Mesodermal cell (in vitro differentiated cells): ENCODE measurements around the gene EXT2.

Experiments
- H3K27ac ChIP-seq: 2 replicates; pipeline ENCODE4 v1.7.0; 2013; ENCODE audit warnings: mild to moderate bottlenecking, low read depth, low read length, moderate library complexity; ENCODE audit not compliant: severe bottlenecking
- H3K36me3 ChIP-seq: 2 replicates; pipeline ENCODE4 v1.7.1; 2013; ENCODE audit warnings: mild to moderate bottlenecking, low read length, moderate library complexity; ENCODE audit not compliant: control insufficient read depth, insufficient read depth
- H3K4me1 ChIP-seq: one replicate; pipeline ENCODE4 v1.7.1; 2013; ENCODE audit warnings: mild to moderate bottlenecking, low read length; ENCODE audit not compliant: insufficient read depth, control insufficient read depth, poor library complexity, severe bottlenecking
- H3K4me3 ChIP-seq: 2 replicates; pipeline ENCODE4 v1.7.0; 2013; ENCODE audit warnings: low read length, control low read depth, mild to moderate bottlenecking; ENCODE audit not compliant: insufficient read depth, poor library complexity, severe bottlenecking; ENCODE audit errors: extremely low read depth
- H3K9me3 ChIP-seq: 2 replicates; pipeline ENCODE4 v1.7.1; 2013; ENCODE audit warnings: mild to moderate bottlenecking, low read length, moderate library complexity; ENCODE audit not compliant: control insufficient read depth
- WGBS, 2 experiments: methylation state at CpG; one replicate each; pipeline ENCODE4 v1.1.5; 2013; ENCODE audit warnings: missing lambda C conversion rate in 2 of 2; ENCODE audit not compliant: insufficient coverage in 2 of 2; 5-methylcytosine and 5-hydroxymethylcytosine counted together

The EXT2 gene

GRCh38 chr11:44255406-44256071, 160.1 kb downstream of the EXT2 start:
- H3K36me3 ChIP-seq, result no peaks in the 10 kb centered on the region
- 95 to 100% methylated on average over 4 of the region's 6 CpGs for WGBS, 2 experiments
- no peak overlapping the region for H3K4me3 ChIP-seq
- H3K4me1 ChIP-seq, result no peaks in the 10 kb centered on the region
- no peak overlapping the region for H3K27ac ChIP-seq
- H3K9me3 ChIP-seq, result peaks cover 10% of the 10 kb centered on the region

DNA sequence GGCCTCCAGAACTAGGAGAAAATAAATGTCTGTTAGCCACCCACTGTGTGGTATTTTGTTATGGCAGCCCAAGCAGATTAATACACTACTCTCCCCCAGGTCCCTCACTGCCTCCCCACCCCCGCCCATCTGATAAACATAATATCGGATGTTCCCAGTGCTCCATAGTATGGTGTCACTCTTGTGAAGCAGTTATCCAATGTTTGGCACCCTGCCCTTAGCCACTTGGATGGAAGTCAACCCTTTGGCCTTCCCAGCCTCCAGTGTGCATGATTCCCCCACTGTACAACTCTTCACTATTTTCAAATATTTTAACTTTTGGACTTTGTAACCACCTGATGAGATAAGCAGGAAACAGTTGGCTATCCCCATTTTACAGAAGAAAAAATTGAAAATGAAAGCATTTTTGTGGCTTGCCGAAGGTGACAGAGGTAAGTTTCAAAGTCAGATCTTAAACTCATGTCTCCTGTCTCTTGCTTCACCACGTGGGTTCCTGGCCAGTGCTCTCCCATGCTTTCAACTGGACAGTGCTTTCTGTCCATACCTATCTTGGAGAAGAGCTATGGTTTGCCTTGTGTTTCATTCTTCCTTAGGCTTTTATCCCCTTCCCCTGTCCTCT, 161.3 kb downstream of the EXT2 start:
- peaks cover 10% of the 10 kb centered on the region for H3K9me3 ChIP-seq
- H3K4me1 ChIP-seq, result no peaks in the 10 kb centered on the region
- no peak overlapping the region for H3K27ac ChIP-seq
- no peaks in the 10 kb centered on the region for H3K36me3 ChIP-seq
- H3K4me3 ChIP-seq, result no peak overlapping the region
- 83 to 89% methylated on average over 2 to 3 of the region's 4 CpGs for WGBS, 2 experiments

DNA sequence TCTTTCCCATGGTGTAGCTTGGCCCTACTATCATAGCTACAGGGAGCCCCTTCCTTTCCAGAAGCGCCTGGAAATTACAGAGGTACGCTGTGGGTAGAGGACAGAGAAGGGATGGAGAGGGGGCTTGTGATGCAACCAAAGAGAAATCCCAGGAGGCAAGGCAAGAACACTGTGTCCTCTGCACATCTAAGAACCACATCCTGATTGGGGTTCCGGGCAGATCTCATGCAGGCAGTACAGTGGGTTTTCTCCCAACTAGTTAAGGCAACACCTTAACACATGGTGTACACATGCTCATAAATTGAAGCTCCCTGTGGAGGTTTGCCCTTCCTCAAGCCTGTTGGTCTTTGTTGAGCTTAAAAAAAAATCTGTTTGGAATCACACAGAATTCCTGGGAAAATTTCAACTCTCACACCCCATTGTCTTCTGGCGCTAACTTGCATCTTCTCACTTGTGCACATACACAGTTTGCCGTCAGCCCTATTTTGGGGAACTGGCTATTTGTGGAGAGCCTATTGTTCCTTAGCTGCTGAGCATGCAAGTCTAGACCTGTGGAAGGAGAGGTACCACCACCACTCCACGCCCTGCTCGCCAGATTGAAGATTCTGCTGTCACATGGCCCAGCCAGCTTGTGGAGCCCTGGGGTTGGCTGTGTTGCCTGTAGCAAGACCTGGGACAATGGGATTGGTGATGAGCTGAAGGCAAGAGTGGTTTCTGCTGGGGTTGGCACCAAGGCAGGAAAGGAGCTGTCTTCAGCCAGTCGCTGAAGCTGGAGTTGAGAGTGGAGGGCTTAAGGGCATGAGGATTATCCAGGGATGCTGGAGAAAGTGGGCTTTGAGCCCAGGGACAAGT, 162.1 kb downstream of the EXT2 start:
- Histone ChIP-seq H3K36me3 (no peaks in the 10 kb centered on the region), H3K4me1 (no peaks in the 10 kb centered on the region), H3K9me3 (peaks cover 6% of the 10 kb centered on the region), H3K27ac (no peak overlapping the region), H3K4me3 (no peak overlapping the region)
- WGBS, 2 experiments, result 88 to 94% methylated on average over 5 of the region's 8 CpGs

DNA sequence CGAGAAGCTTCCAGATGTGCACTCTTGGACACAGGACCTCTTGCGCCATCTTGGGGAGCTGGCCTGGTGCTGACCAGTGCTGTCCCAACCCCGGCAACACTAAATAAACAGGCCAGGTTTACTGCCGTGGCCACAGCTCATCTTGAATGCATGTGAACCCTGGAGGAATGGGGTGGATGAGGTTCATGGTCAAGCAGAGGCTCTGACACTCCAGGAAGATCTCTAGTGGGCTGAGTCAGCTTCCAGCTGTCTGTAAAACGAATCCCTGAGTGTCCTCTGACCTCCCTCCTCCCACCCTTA, 162.7 kb downstream of the EXT2 start:
- Histone ChIP-seq H3K27ac (no peak overlapping the region), H3K36me3 (no peaks in the 10 kb centered on the region), H3K4me3 (no peak overlapping the region), H3K9me3 (peaks cover under 1% of the 10 kb centered on the region), H3K4me1 (no peaks in the 10 kb centered on the region)
- 85 to 92% methylated on average over 4 to 5 of the region's 5 CpGs for whole genome bisulfite sequencing, 2 experiments

DNA sequence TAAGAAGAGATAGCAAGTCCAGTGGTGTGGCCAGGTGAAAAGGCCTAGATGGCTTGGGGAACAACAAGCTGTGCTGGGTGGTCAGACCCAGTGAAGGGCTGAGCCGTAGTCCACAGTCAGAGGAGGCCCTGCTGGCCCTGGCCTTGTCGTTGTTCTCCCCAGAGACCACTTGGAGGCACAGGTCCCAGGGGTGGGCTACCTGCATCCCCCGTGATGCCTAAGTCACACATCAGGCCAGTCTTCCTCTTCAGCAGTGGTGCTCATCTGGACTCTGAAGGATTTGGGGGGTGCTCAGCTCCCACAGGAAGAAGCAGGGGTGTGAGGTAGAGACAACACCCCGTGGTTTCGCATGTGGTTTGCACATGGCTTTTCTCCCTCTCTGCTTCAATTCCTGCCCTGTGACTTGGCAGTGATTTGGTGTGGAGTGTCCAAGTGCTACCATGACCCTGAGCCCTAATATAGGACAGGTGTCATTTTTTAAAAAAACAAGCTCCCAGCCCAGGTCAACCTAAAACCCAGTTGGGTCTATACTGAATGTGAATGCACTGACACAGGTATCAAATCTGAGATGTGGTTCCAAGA, 163.5 kb downstream of the EXT2 start:
- WGBS, 2 experiments, result 90 to 95% methylated on average over 2 to 5 of the region's 5 CpGs

GRCh38 chr11:44260081-44260480, 164.6 kb downstream of the EXT2 start:
- Histone ChIP-seq H3K27ac (no peak overlapping the region), H3K9me3 (no peaks in the 10 kb centered on the region), H3K4me3 (no peak overlapping the region), H3K36me3 (no peaks in the 10 kb centered on the region), H3K4me1 (no peaks in the 10 kb centered on the region)
- 99 to 100% methylated on average over 2 to 4 of the region's 4 CpGs for WGBS, 2 experiments

More for the DNA sequence above, 163.5 kb downstream of the EXT2 start:
- Histone ChIP-seq H3K4me3 (no peak overlapping the region), H3K27ac (no peak overlapping the region), H3K9me3 (no peaks in the 10 kb centered on the region), H3K4me1 (no peaks in the 10 kb centered on the region), H3K36me3 (no peaks in the 10 kb centered on the region)

- whole genome bisulfite sequencing, 2 experiments, result 91% methylated on average over 11 to 14 of the region's 14 CpGs
- H3K36me3 ChIP-seq, result no peaks in the 10 kb centered on the region
Observed at GRCh38 chr11:44261800-44262591, 166.5 kb downstream of the EXT2 start.

GRCh38 chr11:44263738-44264437, 168.4 kb downstream of the EXT2 start:
- H3K36me3 ChIP-seq, result no peaks in the 10 kb centered on the region
- H3K9me3 ChIP-seq, result no peaks in the 10 kb centered on the region
- 84 to 85% methylated on average over 19 of the region's 20 CpGs for WGBS, 2 experiments

More at GRCh38 chr11:44261800-44262591, 166.5 kb downstream of the EXT2 start:
- Histone ChIP-seq H3K9me3 (no peaks in the 10 kb centered on the region), H3K4me3 (no peak overlapping the region), H3K27ac (no peak overlapping the region), H3K4me1 (no peaks in the 10 kb centered on the region)

GRCh38 chr11:44264438-44264749, 168.9 kb downstream of the EXT2 start:
- H3K4me3 ChIP-seq, result no peak overlapping the region
- peaks cover 3% of the 10 kb centered on the region for H3K4me1 ChIP-seq
- 82 to 90% methylated on average over 8 of the region's 8 CpGs for WGBS, 2 experiments
- no peaks in the 10 kb centered on the region for H3K9me3 ChIP-seq
- no peaks in the 10 kb centered on the region for H3K36me3 ChIP-seq
- no peak overlapping the region for H3K27ac ChIP-seq

More at GRCh38 chr11:44263738-44264437, 168.4 kb downstream of the EXT2 start:
- no peak overlapping the region for H3K27ac ChIP-seq
- no peak overlapping the region for H3K4me3 ChIP-seq
- H3K4me1 ChIP-seq, result peaks cover 3% of the 10 kb centered on the region

- no peak overlapping the region for H3K4me3 ChIP-seq
- peaks cover 3% of the 10 kb centered on the region for H3K4me1 ChIP-seq
- no peaks in the 10 kb centered on the region for H3K36me3 ChIP-seq
- WGBS, 2 experiments, result 90 to 95% methylated on average over 21 of the region's 22 CpGs
- H3K9me3 ChIP-seq, result no peaks in the 10 kb centered on the region
- H3K27ac ChIP-seq, result no peak overlapping the region
Observed at GRCh38 chr11:44264761-44265160, 169.3 kb downstream of the EXT2 start.
